ENCODE results near the gene RIMS1. TPM values are rescaled to one million over a fixed set of nuclear protein-coding genes. Genes with fewer than 3 reads are reported as not detected.

The RIMS1 gene
- total RNA-seq, 1 donor from 2014 or later, result not detected

DNA sequence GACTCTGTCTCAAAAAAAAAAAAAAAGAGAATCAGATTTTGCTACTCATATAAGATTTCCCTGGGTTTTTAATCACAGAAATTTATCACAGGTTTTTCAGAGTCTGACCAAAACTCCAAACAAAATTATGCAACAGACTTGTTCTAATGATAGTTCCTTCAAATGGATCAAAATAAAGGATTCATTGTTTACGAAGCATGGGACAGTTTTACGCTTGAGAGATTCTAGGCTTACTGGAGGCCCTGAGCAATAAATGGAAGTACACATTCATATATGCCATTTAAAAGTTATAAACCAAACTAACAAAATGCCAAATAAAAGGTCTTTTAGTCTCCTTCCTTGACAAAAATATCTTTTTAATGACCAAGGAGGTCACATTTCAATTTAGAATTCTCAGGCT lies 490.4 kb downstream of the RIMS1 start:
- Mint-ChIP-seq H3K27me3 (peaks cover 2% of the 10 kb centered on the region), H3K4me1 (no peaks in the 10 kb centered on the region), H3K36me3 (ENCODE audit: low read depth) (no peaks in the 10 kb centered on the region), H3K27ac (no peak overlapping the region), H3K4me3 (no peak overlapping the region), H3K9me3 (no peaks in the 10 kb centered on the region)
- intact Hi-C loops (cut with micrococcal nuclease), result no loop called here
- DNase-seq, result no peak

DNA sequence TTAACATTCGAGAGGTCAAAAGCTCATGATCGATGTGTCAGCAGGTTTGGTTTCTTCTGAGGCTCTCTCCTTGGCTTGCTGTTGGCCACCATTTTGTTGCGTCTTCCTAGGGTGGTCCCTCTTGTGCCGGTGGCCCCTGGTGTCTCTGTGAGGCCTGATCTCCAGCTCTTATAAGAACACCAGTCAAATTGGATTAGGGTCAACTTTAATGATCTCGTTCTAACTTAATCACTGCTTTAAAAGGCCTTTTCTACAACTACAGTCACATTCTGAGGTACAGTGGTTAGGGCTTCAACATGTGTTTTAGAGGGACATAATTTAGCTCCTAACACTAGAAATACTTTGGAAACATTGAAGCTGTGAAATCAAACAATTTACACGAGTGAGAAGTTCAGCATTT lies 494.7 kb downstream of the RIMS1 start:
- no peak for DNase-seq
- no peak overlapping the region for H3K4me3 Mint-ChIP-seq
- H3K36me3 Mint-ChIP-seq (ENCODE audit: low read depth), result no peaks in the 10 kb centered on the region
- peaks cover 3% of the 10 kb centered on the region for H3K27me3 Mint-ChIP-seq
- H3K27ac Mint-ChIP-seq, result no peak overlapping the region
- H3K9me3 Mint-ChIP-seq, result no peaks in the 10 kb centered on the region
- intact Hi-C loops (cut with micrococcal nuclease), result no loop called here
- H3K4me1 Mint-ChIP-seq, result no peaks in the 10 kb centered on the region

DNA sequence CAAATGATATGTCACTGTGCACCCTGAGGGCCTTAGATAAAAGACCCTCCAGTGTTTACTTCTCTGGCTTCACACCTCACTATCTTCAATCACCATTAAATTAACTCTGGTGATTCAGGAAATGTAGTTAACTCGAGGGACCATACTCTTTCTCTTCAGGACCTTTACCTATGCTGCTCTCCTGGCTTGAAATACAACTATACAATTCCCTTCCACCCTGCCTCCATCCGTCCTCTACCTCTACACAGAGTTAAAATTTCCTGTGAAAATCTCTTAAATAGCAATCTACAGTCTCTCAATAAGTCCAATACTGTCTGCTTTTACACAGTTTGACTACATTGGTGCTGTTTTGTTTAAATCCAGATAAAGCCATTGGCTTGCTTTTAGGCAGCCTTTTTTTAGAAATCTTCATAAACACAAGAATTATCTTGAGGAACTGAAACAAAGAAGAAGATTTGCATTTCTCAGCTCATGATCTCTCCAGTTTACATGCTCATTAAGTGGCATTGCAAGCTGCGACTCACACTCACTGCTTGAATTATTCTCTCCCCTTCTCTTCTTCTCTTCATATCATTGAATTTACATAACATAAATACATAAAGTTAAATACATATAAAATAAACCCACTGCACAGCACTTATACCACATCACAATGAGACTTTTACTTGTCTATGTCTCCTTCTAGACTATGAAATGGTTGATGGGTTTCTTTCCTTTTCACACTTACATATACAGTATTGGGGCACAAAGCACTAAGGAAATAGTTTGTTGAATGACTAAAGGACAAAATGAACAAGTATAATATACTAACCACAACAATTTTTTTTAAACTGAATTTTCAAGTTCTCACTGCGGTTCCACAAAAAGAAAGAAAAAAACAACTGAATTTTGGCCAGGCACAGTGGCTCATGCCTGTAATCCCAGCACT lies 496.5 kb downstream of the RIMS1 start:
- Mint-ChIP-seq H3K9me3 (no peaks in the 10 kb centered on the region), H3K4me3 (no peak overlapping the region), H3K36me3 (ENCODE audit: low read depth) (no peaks in the 10 kb centered on the region), H3K27ac (no peak overlapping the region), H3K4me1 (no peaks in the 10 kb centered on the region), H3K27me3 (peaks cover 3% of the 10 kb centered on the region)
- no peak for DNase-seq
- intact Hi-C loops (cut with micrococcal nuclease), result no loop called here

DNA sequence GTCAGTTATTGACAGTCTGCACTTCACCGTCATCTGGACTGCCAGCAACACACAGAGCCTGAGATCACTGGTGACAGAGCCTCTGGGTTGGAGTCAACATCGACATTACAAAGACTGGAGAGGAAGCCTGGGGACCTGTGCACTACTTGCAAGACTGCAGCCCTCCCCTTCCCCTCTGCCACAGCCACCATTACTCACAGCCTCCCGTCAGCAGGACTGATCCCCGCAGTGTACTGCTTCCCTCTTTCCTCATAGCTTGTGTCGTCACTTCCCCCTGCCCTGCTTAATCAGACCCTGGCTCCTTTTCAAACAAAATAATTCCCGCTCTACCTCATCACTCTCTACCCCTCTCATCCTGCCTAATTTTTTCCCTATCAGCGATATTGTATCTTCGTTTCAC lies 500.0 kb downstream of the RIMS1 start:
- H3K27me3 Mint-ChIP-seq, result peaks cover 9% of the 10 kb centered on the region
- no peaks in the 10 kb centered on the region for H3K9me3 Mint-ChIP-seq
- DNase-seq, result no peak
- H3K4me1 Mint-ChIP-seq, result no peaks in the 10 kb centered on the region
- intact Hi-C loops (cut with micrococcal nuclease), result no loop called here
- no peaks in the 10 kb centered on the region for H3K36me3 Mint-ChIP-seq (ENCODE audit: low read depth)
- H3K27ac Mint-ChIP-seq, result no peak overlapping the region
- no peak overlapping the region for H3K4me3 Mint-ChIP-seq

DNA sequence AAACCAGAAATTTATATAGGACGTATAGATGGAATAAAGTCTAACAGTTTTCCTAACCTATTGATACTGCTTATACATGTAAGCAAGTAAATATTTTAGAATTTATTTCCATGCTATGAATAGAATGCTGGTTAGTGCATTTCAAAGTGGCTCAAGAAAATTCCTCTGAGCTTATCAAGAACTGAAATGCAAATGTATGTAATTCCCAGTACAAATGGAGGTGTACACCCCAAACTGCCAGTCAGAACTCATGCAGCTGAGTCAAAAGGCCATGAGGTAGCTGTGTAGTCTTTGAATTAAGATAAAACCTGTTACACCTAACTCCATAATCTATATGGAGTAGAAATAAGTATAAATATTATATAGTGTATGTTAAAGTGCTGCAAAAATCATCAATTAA lies 503.3 kb downstream of the RIMS1 start:
- H3K27ac Mint-ChIP-seq, result no peak overlapping the region
- no peaks in the 10 kb centered on the region for H3K4me1 Mint-ChIP-seq
- no peaks in the 10 kb centered on the region for H3K36me3 Mint-ChIP-seq (ENCODE audit: low read depth)
- no peak overlapping the region for H3K4me3 Mint-ChIP-seq
- no peak for DNase-seq
- peaks cover 7% of the 10 kb centered on the region for H3K27me3 Mint-ChIP-seq
- no peaks in the 10 kb centered on the region for H3K9me3 Mint-ChIP-seq
- intact Hi-C loops (cut with micrococcal nuclease), result no loop called here

DNA sequence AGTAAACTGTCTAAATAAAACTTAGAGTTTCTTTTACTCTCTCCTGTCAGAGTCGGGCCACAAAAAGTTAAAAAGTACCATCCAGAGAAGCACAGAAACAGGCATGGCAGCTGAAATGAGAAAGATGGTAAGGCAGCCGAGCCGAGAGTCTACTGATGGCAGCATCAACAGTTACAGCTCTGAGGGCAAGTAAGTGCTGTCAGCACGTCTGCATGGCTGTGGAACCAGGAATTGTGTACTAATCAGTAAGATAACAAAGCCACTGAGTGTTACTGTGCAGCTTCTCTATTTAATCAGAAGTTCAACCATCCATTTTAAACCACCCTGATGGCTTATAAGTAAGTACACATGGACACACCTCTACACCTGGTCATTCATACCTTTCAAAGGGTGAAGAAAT lies 504.2 kb downstream of the RIMS1 start:
- Mint-ChIP-seq H3K36me3 (ENCODE audit: low read depth) (no peaks in the 10 kb centered on the region), H3K4me1 (no peaks in the 10 kb centered on the region), H3K4me3 (no peak overlapping the region)

DNA sequence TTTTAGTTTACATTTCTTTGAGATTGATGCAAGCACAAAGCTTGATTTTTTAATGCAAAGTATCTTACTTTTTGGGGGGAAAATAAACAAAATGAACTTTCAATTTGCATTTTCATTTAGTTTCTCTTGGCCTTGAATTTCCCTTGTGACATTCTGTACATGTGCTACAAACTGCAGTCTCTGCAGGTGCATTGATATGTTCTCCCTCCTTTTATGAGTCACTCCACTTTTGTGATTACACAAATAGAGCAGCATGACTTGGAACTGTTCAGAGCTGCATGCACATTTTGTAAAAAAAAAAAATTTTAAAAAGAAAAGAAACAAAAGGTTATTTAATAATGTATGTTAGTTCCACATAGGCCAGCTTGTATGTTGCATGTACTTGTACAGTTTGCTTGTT lies 515.5 kb downstream of the RIMS1 start:
- intact Hi-C loops (cut with micrococcal nuclease), result no loop called here
- no peak overlapping the region for H3K27ac Mint-ChIP-seq
- no peaks in the 10 kb centered on the region for H3K9me3 Mint-ChIP-seq
- peak; percentile 19 for DNase-seq
- H3K4me1 Mint-ChIP-seq, result peaks cover 2% of the 10 kb centered on the region
- H3K27me3 Mint-ChIP-seq, result peaks cover 10% of the 10 kb centered on the region
- no peak overlapping the region for H3K4me3 Mint-ChIP-seq
- no peaks in the 10 kb centered on the region for H3K36me3 Mint-ChIP-seq (ENCODE audit: low read depth)

More for the DNA sequence above, 504.2 kb downstream of the RIMS1 start:
- Mint-ChIP-seq H3K27ac (no peak overlapping the region), H3K27me3 (peaks cover 7% of the 10 kb centered on the region), H3K9me3 (no peaks in the 10 kb centered on the region)
- no peak for DNase-seq
- intact Hi-C loops (cut with micrococcal nuclease), result no loop called here

DNA sequence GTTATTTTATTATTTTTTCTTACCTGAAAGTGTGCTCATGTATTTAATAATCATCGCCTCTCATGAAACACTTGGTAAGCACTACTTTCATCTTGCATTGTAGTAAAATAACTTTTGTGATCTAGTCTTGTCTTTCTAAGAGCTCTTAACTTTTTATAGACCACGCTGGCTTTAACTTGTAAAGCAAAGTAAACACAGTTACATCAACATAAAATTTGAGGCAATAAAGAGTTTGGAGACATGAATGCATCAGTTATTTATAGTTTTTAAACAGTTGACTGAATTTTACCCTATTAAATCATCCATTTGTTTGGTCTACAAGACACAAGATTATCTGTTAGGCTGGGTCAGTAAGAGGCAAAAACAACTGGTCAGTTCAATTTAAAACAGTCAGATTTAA lies 517.1 kb downstream of the RIMS1 start:
- no peak for DNase-seq
- Mint-ChIP-seq H3K27me3 (peaks cover 11% of the 10 kb centered on the region), H3K36me3 (ENCODE audit: low read depth) (no peaks in the 10 kb centered on the region), H3K9me3 (no peaks in the 10 kb centered on the region), H3K4me3 (no peak overlapping the region), H3K4me1 (peaks cover 2% of the 10 kb centered on the region), H3K27ac (no peak overlapping the region)
- intact Hi-C loops (cut with micrococcal nuclease), result no loop called here

DNA sequence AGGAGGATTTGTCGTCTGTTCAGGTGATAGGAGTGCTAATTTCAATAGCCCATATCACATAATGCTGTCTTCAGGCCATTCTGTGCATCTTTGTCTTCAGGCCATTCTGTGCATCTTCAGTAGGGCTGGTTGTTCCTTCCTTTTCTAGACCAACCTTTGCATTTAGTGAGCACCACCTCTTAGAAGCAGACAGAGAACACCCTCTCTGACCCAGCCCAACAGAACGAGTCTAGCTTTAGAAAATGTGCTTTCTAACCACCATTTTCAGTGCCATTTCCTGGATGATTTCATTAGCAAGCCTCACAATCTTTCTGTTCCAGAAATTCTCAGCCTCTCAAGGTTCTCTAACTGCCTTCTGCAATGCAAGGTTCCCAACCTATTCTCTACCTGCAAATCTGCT lies 520.2 kb downstream of the RIMS1 start:
- no peak overlapping the region for H3K27ac Mint-ChIP-seq
- H3K27me3 Mint-ChIP-seq, result peaks cover 11% of the 10 kb centered on the region
- peak; percentile 17 for DNase-seq
- no peaks in the 10 kb centered on the region for H3K9me3 Mint-ChIP-seq
- H3K4me3 Mint-ChIP-seq, result no peak overlapping the region
- intact Hi-C loops (cut with micrococcal nuclease), result no loop called here
- H3K4me1 Mint-ChIP-seq, result peaks cover 2% of the 10 kb centered on the region
- no peaks in the 10 kb centered on the region for H3K36me3 Mint-ChIP-seq (ENCODE audit: low read depth)

DNA sequence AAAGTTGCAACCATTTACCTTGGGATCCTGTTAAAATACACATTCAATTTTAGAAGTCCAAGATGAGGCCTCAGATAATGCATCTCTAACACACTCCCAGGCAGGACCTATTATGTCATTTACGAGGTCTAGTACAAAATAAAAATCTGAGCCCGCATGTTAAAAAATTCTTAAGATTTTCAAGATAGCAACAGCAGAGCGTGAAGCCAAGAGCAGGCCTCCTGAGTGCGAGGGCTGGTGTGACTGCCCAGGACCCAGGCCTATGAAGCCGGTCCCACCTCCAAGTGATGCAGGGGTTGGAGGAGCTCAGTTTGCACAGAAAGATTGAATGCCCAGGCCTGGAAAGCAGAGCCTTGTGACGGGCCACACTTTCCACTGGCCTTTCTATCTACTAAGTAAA lies 524.4 kb downstream of the RIMS1 start:
- no peak for DNase-seq
- Mint-ChIP-seq H3K4me1 (peaks cover 2% of the 10 kb centered on the region), H3K9me3 (no peaks in the 10 kb centered on the region), H3K4me3 (no peak overlapping the region), H3K36me3 (ENCODE audit: low read depth) (no peaks in the 10 kb centered on the region), H3K27ac (no peak overlapping the region), H3K27me3 (peaks cover 12% of the 10 kb centered on the region)
- intact Hi-C loops (cut with micrococcal nuclease), result loop anchor here (10.0 kb wide), 1 partner anchor 174 kb away; no protein-coding TSS in a partner anchor

DNA sequence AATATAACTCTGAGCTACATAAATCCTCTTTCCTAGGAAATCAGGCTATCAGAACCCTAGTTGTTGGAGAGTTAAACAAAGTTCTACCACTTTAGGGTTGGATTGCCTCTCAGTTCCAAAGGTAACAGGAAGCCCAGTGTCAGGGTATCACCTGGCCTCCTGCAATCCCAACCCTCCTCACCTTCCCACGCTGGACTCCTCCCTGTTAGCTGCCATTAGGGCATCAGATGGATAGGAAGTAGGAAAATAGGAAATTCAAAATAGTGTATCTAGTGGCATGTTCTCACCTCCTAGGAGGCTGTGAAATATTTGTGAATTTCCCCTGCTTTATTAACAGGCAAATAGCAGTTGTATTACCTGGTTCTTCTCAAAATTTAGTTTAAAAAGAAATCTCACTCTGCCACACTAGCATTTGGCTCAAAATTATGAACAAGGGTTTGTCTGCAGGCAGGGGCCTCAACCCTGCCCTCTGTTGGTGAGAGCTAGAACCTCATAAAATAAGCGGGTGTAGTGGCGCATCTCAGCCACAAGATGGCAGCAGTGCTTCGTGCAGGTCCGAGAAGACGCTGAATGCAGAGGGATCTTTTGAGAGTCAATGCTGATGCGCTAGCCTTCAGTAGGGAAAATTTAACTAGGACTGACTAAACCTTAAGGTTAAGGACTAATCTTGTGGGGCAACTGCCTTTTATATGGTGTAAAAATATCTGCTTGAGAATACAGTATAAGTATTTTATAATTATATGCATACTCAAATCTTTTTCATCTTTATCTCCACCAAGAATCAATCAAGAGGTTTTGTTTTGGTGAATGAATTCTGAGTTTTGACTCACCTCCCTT lies 525.7 kb downstream of the RIMS1 start:
- no peak overlapping the region for H3K27ac Mint-ChIP-seq
- H3K4me1 Mint-ChIP-seq, result no peaks in the 10 kb centered on the region
- no peak overlapping the region for H3K4me3 Mint-ChIP-seq
- no peaks in the 10 kb centered on the region for H3K36me3 Mint-ChIP-seq (ENCODE audit: low read depth)
- peak; percentile 94 for DNase-seq
- intact Hi-C loops (cut with micrococcal nuclease), result loop anchor here (1.0 to 10.0 kb wide), 5 partner anchors 173 to 915 kb away; no protein-coding TSS in a partner anchor
- H3K27me3 Mint-ChIP-seq, result peaks cover 4% of the 10 kb centered on the region
- H3K9me3 Mint-ChIP-seq, result no peaks in the 10 kb centered on the region

DNA sequence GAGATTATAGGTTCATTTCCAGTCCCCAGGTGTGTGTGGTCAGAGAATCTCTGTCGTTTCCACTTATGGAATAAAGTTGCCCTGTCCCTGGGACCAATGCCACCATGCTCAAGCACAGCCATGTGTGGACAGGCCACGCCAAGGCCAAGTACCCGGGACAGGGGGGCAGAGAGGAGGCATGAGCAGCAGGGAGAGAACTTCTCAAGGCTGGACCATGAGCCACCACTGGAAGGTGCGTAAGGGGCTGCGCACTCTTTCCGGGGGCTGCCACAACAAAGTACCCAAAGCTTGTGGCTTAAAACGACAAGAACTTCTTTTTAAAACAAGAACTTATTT lies 526.3 kb downstream of the RIMS1 start:
- Mint-ChIP-seq H3K4me3 (no peak overlapping the region), H3K27me3 (peaks cover 5% of the 10 kb centered on the region), H3K27ac (no peak overlapping the region), H3K36me3 (ENCODE audit: low read depth) (no peaks in the 10 kb centered on the region), H3K9me3 (no peaks in the 10 kb centered on the region), H3K4me1 (no peaks in the 10 kb centered on the region)
- no peak for DNase-seq
- intact Hi-C loops (cut with micrococcal nuclease), result loop anchor here (1.0 to 10.0 kb wide), 5 partner anchors 172 to 914 kb away; no protein-coding TSS in a partner anchor

DNA sequence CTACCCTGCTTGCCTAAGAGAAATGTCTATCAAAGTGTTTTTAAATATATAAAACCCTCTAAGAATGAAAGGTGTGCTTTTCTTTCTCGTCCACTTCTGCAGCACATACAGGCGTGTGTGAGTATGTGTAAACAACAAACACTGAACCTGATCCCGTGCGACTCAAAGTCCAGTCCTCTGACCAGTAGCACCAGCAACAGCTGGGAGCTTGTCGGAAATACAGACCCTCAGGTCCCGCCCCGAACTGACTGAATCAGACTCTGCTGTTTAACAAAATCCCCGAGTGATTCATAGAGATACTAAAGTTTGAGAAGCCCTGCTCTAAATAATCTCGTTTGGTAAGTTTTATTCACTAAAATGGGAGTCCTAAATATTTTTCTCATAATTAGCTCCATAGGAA lies 527.5 kb downstream of the RIMS1 start:
- intact Hi-C loops (cut with micrococcal nuclease), result loop anchor here (2.0 to 10.0 kb wide), 3 partner anchors 171 to 913 kb away; no protein-coding TSS in a partner anchor
- H3K27me3 Mint-ChIP-seq, result peaks cover 5% of the 10 kb centered on the region
- DNase-seq, result no peak
- H3K27ac Mint-ChIP-seq, result no peak overlapping the region
- no peak overlapping the region for H3K4me3 Mint-ChIP-seq
- H3K9me3 Mint-ChIP-seq, result no peaks in the 10 kb centered on the region
- H3K4me1 Mint-ChIP-seq, result no peaks in the 10 kb centered on the region
- H3K36me3 Mint-ChIP-seq (ENCODE audit: low read depth), result no peaks in the 10 kb centered on the region

DNA sequence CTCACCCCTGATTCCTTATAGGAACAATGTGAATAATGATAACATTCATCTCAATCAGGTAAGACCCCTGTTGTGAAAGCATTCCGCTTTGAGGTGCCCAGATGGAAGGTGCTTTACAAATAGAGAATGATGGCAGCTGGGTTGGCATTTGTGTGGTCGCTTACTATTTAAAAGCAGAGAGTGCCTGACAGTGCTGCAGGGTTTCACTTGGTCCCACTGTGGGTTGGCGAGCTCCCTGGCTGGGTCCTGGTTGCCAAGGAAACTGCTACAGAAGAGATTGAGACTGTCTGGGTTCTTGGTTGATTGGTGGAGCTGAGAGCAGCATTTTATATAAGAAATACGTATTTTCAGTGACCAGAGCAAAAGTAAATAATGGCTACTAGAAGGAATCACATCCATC lies 528.3 kb downstream of the RIMS1 start:
- intact Hi-C loops (cut with micrococcal nuclease), result loop anchor here (10.0 kb wide), 1 partner anchor 170 kb away; no protein-coding TSS in a partner anchor
- Mint-ChIP-seq H3K27ac (no peak overlapping the region), H3K4me3 (no peak overlapping the region), H3K4me1 (no peaks in the 10 kb centered on the region), H3K27me3 (peaks cover 5% of the 10 kb centered on the region), H3K9me3 (no peaks in the 10 kb centered on the region), H3K36me3 (ENCODE audit: low read depth) (no peaks in the 10 kb centered on the region)
- DNase-seq, result no peak

All from activated CD4-positive, alpha-beta T cell treated with anti-CD3 and anti-CD28 coated beads, Interleukin-2, amount 10 ng/mL, durations not matched to agents 24 days and 14 days (primary cell).